Heart left ventricle (tissue), 13 donors: ENCODE measurements around the gene GOLPH3L.

ENCODE experiments used
- CTCF ChIP-seq, 12 donors: fragments of 200-600 bp; sonication (generic) in 4 of 12; IDR thresholded peaks; one replicate each; pipeline versions ENCODE4 v1.5.0 to v1.8.0; 2018 to 2022; ENCODE audit warnings: antibody characterized with exemption in 12 of 12, mild to moderate bottlenecking in 5 of 12
- POLR2A ChIP-seq, 2 donors: fragments of 450-650 bp; IDR thresholded peaks; one replicate each; pipeline ENCODE4 v1.6.1; 2017; ENCODE audit warnings: antibody characterized with exemption in 2 of 2, mild to moderate bottlenecking in 2 of 2, moderate library complexity in 2 of 2
- donor health status: ischemic (EF 13 %, LVEDD 7.1; RV severe dilation, severe dysfunction).
- donor health status: DM: no; HTN: yes; CAD: no.
- donor health status: DM: no; HTN: no; CAD: no.
- donor health status: ischemic (EF 25% LVEDD 6.9; RV normal size, moderate dysfunction).
- donor health status: ischemic (EF 25% LVEDD 5.7; RV mildly dilated, moderate dysfunction).
- donor health status: ischemic (EF 35%, LVEDD 5.7; RV mildly dilated, moderate dysfunction).
- donor health status: nonischemic (EF 11% LVEDD 7.7; RV severe dilation, severe dysfunction).
- donor health status: DM: yes; HTN: yes; CAD: no.
- donor health status: PGD.
- donor health status: ischemic (EF 29% LVEDD 5.4; RV normal size, mild dysfunction).
- donor health status: nonischemic (EF 23%, LVEDD 6.1; RV moderate dilation, normal function).

- TF ChIP-seq CTCF (IDR thresholded peaks at IDR 0.05) (no peak), POLR2A (IDR thresholded peaks at IDR 0.05) (no peak)
Measured at GRCh38 chr1:150720098-150720497, 23.1 kb upstream of the GOLPH3L start.
